Keratinocyte (primary cell): ENCODE measurements around the gene FER1L5. TPM values are rescaled to one million over a fixed set of nuclear protein-coding genes. Genes with fewer than 3 reads are reported as not detected.

Experiments used
- DNase-seq: peaks from one replicate; pipeline ENCODE4 v3.0.0-alpha.2; 2011; ENCODE audit warnings: low read depth, missing footprints, low spot score
- FAIRE-seq: peaks from 2 replicates; lab custom pipeline; 2011; peaks lifted over from hg19 to GRCh38; lab: Jason Lieb, UNC
- H2AFZ ChIP-seq: 2 replicates; pipeline ENCODE4 v1.6.0; 2012; ENCODE audit warnings: low read length, control low read depth, inconsistent platforms; ENCODE audit not compliant: control insufficient read depth
- H3K27ac ChIP-seq: 2 replicates; pipeline ENCODE4 v1.5.1; 2011; ENCODE audit warnings: low read length; ENCODE audit not compliant: control insufficient read depth, insufficient read depth
- H3K27me3 ChIP-seq: 3 replicates; pipeline ENCODE4 v1.6.0; 2011; ENCODE audit warnings: low read length; ENCODE audit not compliant: control insufficient read depth, insufficient read depth; ENCODE audit errors: extremely low read depth
- H3K36me3 ChIP-seq, 2 experiments: 2 replicates in 1 of 2; 3 replicates in 1 of 2; pipeline ENCODE4 v1.5.1; 2011; ENCODE audit warnings: low read length in 2 of 2, mild to moderate bottlenecking in 1 of 2; ENCODE audit not compliant: control insufficient read depth in 2 of 2, insufficient read depth in 2 of 2; ENCODE audit errors: extremely low read depth in 1 of 2
- H3K4me1 ChIP-seq: 3 replicates; pipeline ENCODE4 v1.5.1; 2011; ENCODE audit warnings: low read length; ENCODE audit not compliant: control insufficient read depth, insufficient read depth; ENCODE audit errors: extremely low read depth
- H3K4me2 ChIP-seq: 3 replicates; pipeline ENCODE4 v1.6.0; 2011; ENCODE audit warnings: low read depth, low read length; ENCODE audit not compliant: control insufficient read depth, insufficient read depth; ENCODE audit errors: extremely low read depth
- H3K4me3 ChIP-seq, 3 experiments: fragments of 200-600 bp in 1 of 3; sonication (generic) in 1 of 3; 2 replicates in 2 of 3; 3 replicates in 1 of 3; pipeline ENCODE4 v1.5.1; 2011 to 2016; ENCODE audit warnings: low read length in 3 of 3, mild to moderate bottlenecking in 3 of 3, control low read depth in 2 of 3, inconsistent platforms in 1 of 3, low read depth in 1 of 3, mixed read lengths in 1 of 3, mixed run types in 1 of 3, moderate library complexity in 1 of 3; ENCODE audit not compliant: control insufficient read depth in 2 of 3, insufficient read depth in 2 of 3; ENCODE audit errors: extremely low read depth in 1 of 3
- H3K79me2 ChIP-seq: 2 replicates; pipeline ENCODE4 v1.6.0; 2012; ENCODE audit warnings: low read length; ENCODE audit not compliant: control insufficient read depth, insufficient read depth
- H3K9ac ChIP-seq: 3 replicates; pipeline ENCODE4 v1.6.0; 2011; ENCODE audit warnings: low read length; ENCODE audit not compliant: control insufficient read depth, insufficient read depth; ENCODE audit errors: extremely low read depth
- H3K9me1 ChIP-seq: 3 replicates; pipeline ENCODE4 v1.6.0; 2011; ENCODE audit warnings: low read length; ENCODE audit not compliant: control insufficient read depth, insufficient read depth; ENCODE audit errors: extremely low read depth
- H3K9me3 ChIP-seq: 2 replicates; pipeline ENCODE4 v1.5.1; 2012; ENCODE audit warnings: low read depth, low read length; ENCODE audit not compliant: control insufficient read depth
- H4K20me1 ChIP-seq: 3 replicates; pipeline ENCODE4 v1.6.0; 2011; ENCODE audit warnings: low read length; ENCODE audit not compliant: control insufficient read depth, insufficient read depth; ENCODE audit errors: extremely low read depth
- CTCF ChIP-seq, 3 experiments: IDR thresholded peaks in 1 of 3; conservative IDR thresholded peaks in 1 of 3; optimal IDR thresholded peaks in 1 of 3; 2 replicates in 2 of 3; 3 replicates in 1 of 3; pipeline versions ENCODE3 to v1.5.1; 2011; ENCODE audit warnings: low read length in 3 of 3, mild to moderate bottlenecking in 3 of 3, moderate library complexity in 2 of 3, control low read depth in 1 of 3, inconsistent platforms in 1 of 3; ENCODE audit not compliant: insufficient read depth in 2 of 3; ENCODE audit errors: extremely low read depth in 1 of 3
- EZH2 ChIP-seq: IDR thresholded peaks from one replicate; pipeline ENCODE4 v1.6.1; 2012; ENCODE audit warnings: inconsistent platforms, mild to moderate bottlenecking, low read length, moderate library complexity
- dilution Hi-C: fragments of 300-500 bp; cut with MboI; formaldehyde crosslinking; loops from one replicate; pipeline ENCODE4 v1.7.0; 2020; ENCODE audit warnings: low sequenced_read_pairs; ENCODE audit not compliant: extremely low pct_ligation_motif_present
- polyA plus RNA-seq, 5 experiments: library from polyadenylated mRNA; depleted of rRNA in 3 of 5; stranded (reverse) in 3 of 5; stranded (forward) in 1 of 5; unstranded in 1 of 5; fragments of >200 nt; gene quantifications; 1 replicate in 1 of 5; 2 replicates in 3 of 5; 3 replicates in 1 of 5; pipeline versions ENCODE4 v1.2.1 to v1.2.3, GENCODE V29; 2011 to 2012; ENCODE audit warnings: missing spikeins in 2 of 5, low read depth in 1 of 5, low replicate concordance in 1 of 5

Gene FER1L5
- polyA plus RNA-seq, 1 donor (not counting 4 experiments of a cell fraction or from before 2014, with no cell fraction given) = 0.01 TPM

DNA sequence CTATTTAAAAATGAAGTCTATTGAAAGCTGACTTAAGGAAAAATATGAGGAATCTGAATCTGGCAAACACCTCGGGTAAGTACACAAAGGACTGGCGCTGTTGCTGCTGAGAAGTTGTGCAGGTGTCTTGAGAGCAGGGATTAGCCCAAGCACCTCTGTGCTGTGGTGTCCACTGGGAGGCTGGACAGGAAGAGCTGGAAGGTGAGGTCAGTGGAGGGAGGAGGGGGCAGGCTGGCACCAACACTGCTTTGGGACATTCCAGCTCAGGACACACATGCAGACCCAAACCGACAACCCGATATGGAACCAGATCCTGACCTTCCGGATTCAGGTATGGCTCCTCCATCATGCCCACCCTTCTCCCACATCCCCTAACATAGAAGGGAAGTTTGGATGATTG, 20.6 kb downstream of the FER1L5 start:
- Histone ChIP-seq H3K4me3 (no peak overlapping the region), H3K9ac (no peak overlapping the region), H3K79me2 (no peaks in the 10 kb centered on the region), H3K4me2 (no peak overlapping the region), H3K4me1 (peaks cover 7% of the 10 kb centered on the region), H2AFZ (no peak overlapping the region), H3K9me3 (peaks cover 4% of the 10 kb centered on the region), H3K36me3 (no peaks in the 10 kb centered on the region), H4K20me1 (no peaks in the 10 kb centered on the region), H3K27me3 (no peaks in the 10 kb centered on the region), H3K27ac (no peak overlapping the region), H3K9me1 (no peaks in the 10 kb centered on the region)
- DNase-seq = no peak
- no peak for FAIRE-seq
- dilution Hi-C loops = no loop called here
- TF ChIP-seq CTCF (optimal IDR thresholded peaks at IDR 0.05 in 1 of 3, IDR thresholded peaks at IDR 0.05 in 1 of 3, conservative IDR thresholded peaks at IDR 0.05 in 1 of 3; ENCODE audit: extremely low read depth in 1 of 3, insufficient read depth in 2 of 3, low read length in 3 of 3) (no peak), EZH2 (no peak)

- H3K27me3 ChIP-seq = no peaks in the 10 kb centered on the region
- H3K4me3 ChIP-seq = no peak overlapping the region
- no peaks in the 10 kb centered on the region for H3K36me3 ChIP-seq
- H3K4me1 ChIP-seq = peaks cover 7% of the 10 kb centered on the region
- no peaks in the 10 kb centered on the region for H3K9me1 ChIP-seq
- no peak for FAIRE-seq
- no peak overlapping the region for H3K4me2 ChIP-seq
- TF ChIP-seq CTCF (optimal IDR thresholded peaks at IDR 0.05 in 1 of 3, IDR thresholded peaks at IDR 0.05 in 1 of 3, conservative IDR thresholded peaks at IDR 0.05 in 1 of 3; ENCODE audit: extremely low read depth in 1 of 3, insufficient read depth in 2 of 3, low read length in 3 of 3) = no peak
- TF ChIP-seq EZH2 = no peak
- H2AFZ ChIP-seq = no peak overlapping the region
- no peak for DNase-seq
- H3K79me2 ChIP-seq = no peaks in the 10 kb centered on the region
- H4K20me1 ChIP-seq = no peaks in the 10 kb centered on the region
- H3K9me3 ChIP-seq = peaks cover 4% of the 10 kb centered on the region
- no peak overlapping the region for H3K27ac ChIP-seq
- H3K9ac ChIP-seq = no peak overlapping the region
- dilution Hi-C loops = no loop called here
These were observed 21.3 kb downstream of the FER1L5 start for GRCh38 chr2:96663829-96664228.
